HuH-7.5 (cell line): ENCODE results near the gene LPAR4.
"Not testable (repeated sequence)": the region's sequence is repeated elsewhere in the genome, so short reads cannot be mapped to it uniquely, and the experiment has no call there.

Experiments
- DNase-seq: peaks from one replicate; pipeline ENCODE4 v3.0.0; 2011; ENCODE audit warnings: low spot score

Gene LPAR4, protein sequence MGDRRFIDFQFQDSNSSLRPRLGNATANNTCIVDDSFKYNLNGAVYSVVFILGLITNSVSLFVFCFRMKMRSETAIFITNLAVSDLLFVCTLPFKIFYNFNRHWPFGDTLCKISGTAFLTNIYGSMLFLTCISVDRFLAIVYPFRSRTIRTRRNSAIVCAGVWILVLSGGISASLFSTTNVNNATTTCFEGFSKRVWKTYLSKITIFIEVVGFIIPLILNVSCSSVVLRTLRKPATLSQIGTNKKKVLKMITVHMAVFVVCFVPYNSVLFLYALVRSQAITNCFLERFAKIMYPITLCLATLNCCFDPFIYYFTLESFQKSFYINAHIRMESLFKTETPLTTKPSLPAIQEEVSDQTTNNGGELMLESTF

DNA sequence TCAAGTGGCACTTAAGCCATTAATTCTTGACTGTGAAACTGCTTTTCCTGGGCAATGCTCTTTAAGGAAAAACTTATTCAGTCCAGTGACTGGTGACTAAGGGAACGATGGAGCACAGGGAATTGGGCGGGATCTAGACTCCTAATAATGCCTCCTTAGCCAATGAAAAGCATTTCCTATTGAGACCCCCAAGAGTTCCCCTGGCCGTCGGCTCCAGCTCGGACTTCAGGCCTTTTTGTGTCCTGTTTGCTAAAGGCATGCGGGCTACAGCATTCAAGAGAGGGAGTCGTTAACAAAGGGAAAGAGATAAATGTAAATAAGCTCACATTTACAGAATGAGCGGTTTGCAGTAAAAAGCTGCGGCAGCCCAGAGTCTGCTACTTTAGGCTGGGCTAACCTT, at the start of gene LPAR4:
LPAR4 (plus strand) TSS at position 232 of the 400 bp plus-strand sequence. CDS start 7,150 bp downstream, outside the sequence.
- no peak for DNase-seq

DNA sequence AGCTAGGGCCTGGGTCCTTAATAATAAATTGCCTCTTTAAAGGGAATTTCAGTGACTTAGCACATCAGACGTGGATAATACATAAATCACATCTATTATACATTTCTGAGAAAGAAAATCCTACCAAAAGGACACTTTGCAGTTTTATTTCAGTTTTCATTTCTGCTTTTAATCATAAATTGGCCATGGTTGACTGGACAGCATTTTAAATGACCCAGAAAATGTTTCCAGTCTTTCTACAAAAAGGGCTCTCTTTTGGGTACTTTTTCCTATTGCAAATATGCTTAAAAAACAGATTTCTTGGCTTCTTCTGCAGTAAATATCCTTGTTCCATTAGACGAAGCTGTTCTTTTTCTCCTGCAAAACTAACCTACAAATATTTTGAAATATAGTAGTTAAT, 41.4 kb upstream of the LPAR4 start:
- no peak for DNase-seq

DNA sequence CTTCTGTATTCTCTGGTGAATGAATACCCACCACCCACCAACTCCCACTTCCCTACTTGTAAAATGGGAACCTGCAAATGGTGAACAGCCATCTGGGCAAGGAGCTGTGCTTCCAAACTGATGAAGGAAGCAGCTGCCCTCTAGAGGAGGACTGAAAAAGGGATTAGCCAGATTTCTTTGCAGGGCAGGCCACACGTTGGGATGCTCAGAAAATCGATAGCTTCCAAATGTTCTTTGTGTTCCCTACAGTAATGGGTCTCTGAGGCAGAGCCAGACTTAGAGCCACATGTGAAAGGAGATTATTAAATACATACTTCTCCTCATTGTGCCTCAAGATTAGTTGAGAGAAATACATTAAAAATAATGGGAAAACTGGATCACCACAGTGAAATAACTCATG, 39.3 kb upstream of the LPAR4 start:
- DNase-seq: no peak

DNA sequence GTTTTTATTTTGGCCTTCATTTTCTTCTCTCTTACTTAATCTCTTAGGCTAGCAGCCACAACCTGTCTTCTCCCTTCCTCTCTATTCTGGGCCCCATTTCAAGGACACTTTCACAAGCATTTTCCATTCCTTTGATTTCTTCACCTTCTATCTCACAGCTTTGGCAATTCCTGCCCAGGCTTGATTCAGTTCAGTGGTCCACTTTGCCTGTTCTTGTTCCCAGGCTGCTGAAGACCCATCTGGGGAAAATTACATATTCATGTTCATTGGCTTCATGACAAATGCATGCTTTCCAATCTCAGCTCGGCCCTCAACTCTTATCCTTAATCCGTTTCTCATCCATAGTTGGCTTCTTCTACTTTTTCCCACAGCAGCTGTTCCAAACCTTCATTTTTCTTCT, 38.7 kb upstream of the LPAR4 start:
- no peak for DNase-seq

DNA sequence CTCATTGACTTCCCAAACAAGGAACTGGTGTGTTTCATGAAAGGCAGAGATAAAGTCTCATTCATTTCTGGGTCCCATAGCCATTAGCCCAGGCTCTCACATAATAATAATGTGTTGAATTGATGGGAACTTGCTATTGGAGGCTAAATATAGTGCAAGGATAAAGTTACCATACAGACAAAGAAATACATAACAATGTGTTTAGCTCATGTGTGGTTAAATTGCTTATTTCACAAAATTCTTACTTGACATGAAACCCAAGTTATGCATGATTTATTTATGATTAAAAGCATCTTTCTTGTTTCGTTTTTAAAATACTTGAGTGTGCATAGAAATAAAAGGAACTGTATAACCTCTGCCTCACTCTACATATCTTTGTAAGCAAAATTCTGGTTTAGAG, 37.3 kb upstream of the LPAR4 start:
- no peak for DNase-seq

DNA sequence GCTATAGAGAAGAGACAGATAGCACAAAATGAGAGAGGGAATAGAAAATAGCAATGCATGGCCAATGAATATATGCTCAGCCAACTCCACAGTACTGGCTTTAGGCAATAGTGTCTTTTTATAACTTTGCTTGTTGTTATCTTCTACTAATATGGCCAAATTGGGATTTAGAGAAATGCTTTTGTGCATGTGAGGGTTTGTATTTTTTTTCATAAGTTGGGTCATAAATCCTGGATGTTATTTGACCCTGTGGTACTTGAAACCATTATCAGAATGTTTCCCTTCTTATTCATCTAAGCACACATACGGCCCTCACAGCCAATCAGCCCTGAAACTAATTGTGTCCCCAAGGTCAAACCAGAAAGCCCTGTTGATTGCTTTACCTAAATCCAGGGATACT, 35.2 kb upstream of the LPAR4 start:
- no peak for DNase-seq

DNA sequence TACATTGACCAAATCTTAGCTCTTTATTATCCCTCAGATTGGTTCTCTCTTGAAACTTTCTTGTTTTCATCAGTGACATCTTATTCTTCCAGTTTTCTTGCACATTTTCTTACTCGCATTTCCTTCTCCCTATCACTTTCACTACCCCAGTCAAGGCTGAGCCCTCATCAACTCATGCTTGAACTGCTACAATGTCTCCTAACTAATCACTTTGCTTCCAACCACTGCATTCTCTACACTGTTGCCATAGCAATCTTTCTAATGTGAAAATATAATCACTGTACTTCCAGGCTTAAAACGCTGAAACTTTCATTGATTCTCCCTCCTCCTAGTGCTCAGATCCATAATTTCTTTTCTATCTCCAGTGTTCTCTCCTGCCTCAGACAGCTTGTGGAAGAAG, 22.2 kb upstream of the LPAR4 start:
- no peak for DNase-seq

DNA sequence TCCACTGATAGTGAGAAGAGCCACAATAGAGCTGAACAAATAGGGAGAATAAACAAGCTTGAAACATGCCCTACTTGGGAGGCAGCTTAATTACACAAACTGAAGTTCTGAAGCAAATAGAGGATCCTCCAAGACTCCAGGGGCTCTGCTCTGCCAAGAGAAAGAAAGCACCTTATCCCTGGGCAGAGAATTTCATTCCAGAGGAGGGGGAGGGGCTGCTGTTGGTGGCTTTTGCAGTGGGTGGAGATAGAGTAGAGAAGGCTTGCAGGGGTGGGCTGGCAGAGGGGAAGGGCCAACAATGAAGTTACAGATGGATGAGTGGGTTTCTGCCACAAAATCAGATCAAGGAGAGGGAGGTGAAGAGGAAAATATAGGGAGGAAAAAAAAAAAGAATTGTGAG, 1.0 kb upstream of the LPAR4 start:
- DNase-seq: no peak

DNA sequence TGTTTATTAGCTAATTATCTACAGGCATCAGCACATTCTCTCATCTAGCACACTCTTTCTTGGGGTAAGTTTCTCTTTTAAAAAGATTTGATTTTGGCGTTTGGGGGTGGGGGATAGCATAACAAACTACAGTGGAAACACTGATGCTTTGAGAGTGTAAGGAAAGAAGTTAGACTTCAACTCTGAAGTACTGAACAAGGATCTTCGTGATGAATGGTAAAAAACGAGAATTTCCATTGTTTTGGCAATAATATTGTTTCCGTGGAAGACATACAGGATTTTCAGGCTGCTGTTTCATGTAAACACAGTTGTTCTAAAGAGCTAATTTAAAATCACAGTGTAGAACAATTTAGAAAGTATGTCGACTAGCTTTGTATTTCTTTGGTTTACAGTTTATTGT, 451 bp downstream of the LPAR4 start:
- DNase-seq: no peak

DNA sequence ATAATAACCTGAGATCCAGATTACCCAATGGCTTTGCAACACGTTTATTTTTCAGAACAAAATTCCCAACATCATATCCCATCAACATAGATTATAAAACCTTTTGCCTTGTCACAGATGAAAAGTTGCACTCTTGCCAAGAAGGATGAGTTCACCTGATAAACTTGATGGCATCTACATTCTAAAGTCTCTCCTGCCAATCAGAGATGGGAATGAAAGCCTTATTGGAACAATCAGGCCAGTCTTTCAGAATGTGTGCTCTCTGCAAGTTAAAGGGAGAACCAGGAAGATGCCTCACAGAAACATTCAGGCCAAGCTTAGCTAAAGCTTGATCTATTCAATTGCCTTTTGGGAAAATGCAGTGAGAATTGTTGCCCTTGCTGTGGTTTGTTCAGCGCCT, 1.3 kb downstream of the LPAR4 start:
- DNase-seq: no peak

DNA sequence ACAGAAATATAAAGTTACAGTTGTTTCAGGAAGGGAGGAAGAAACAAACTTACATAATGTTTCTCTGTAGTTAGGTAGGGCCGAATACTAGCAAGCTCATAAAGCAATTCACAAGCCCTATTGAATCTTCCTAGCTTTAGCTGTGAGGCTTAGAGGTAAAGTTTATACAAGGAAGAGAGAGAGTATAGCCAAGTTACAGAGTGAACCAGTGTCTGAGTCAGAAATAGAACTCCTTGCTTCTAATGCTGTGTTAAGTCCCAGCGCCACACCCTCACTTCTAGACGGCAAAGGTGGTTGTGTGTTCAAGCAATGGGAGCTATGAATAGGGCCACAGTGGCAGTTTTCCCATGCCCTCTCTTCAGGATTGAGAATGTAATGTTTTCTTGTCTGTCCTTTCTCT, 6.1 kb downstream of the LPAR4 start:
- DNase-seq: no peak

DNA sequence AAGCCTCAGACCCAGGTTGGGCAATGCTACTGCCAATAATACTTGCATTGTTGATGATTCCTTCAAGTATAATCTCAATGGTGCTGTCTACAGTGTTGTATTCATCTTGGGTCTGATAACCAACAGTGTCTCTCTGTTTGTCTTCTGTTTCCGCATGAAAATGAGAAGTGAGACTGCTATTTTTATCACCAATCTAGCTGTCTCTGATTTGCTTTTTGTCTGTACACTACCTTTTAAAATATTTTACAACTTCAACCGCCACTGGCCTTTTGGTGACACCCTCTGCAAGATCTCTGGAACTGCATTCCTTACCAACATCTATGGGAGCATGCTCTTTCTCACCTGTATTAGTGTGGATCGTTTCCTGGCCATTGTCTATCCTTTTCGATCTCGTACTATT, 7.4 kb downstream of the LPAR4 start:
- no peak for DNase-seq

DNA sequence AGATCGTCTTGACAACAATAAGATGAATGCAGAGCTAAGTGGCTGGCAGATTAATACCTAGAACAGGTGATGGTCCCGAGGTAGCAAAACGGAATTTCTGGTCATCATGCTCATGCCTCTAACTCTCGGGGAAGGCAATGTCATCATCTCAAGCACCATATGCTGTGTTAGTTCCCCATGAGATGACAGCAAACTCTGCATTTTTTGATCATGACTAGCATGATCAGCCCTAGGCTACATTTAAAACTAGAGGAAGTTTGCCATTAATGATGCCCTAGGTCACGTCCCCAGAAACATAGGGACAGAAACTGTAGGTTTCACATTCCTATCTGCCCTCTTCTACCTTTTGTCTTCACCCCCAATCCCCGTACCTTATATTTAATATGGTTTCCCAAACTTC, 11.6 kb downstream of the LPAR4 start:
- DNase-seq: no peak

DNA sequence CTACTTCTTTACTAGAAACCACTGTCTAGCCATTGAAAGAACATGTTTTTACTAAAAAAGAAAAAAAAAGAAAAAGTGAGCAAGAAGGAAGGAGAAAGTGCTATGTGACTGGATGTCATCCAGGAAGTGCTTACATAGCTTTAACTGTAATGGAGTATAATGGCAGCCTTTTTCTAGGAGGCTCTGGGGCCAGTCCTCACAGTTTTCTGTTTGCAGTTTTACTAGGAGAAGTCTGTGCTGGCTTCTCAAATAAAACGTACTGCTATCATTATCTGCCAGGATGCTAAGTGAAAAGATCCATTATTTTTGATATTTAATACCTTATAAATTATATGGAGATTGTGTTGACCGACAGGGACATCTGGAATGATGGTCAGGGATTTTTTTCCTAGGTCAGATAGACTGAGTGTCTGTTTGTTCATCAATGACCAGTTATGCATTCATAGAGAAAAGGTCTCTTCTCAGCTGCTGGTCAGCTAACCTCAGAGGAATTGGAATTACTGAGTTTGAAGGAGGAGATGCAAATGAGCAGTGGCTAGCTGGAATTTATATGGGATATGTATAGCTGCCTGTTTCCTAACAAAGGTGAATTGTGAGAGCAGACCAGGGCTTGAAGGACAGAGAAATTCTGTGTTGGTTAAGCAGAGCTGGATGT, 21.7 kb downstream of the LPAR4 start:
- no peak for DNase-seq

DNA sequence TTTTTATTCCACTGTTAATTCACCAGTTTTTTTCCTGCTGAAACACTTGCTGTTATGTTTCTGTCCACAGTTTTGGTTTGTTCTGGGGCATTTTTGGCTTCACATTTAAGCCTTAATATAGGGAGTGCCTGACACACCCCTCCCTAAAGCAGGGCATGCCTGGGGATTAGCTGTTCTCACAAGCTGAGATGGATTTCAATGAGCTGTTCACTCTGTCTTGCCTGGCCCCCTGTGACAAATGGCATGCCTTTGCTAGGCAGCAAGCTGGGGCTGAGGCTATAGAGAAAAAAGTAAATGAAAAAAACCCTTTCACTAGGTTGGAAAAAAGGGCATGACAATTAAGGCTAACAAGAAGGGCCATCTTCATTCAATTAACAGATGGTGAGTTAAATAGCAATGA, 22.4 kb downstream of the LPAR4 start:
- no peak for DNase-seq

DNA sequence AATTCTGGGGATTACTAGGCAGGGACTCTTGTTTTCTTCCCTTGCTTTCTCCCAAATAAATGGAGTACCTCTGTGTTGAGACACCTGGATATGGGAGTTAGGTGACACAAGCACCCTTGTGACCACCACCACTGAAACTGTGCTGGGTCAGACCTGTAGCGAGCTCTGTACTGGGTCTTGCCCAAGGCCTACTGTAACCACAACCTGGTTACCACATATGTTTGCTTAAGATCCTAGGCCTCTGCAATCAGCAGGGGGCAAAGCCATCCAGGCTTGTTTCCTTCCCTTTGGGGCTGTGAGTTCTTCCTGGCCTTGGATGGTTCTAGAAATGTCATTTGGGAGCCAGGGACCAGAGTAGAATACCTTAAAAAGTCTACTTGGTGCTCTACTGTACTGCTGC, 49.4 kb downstream of the LPAR4 start:
- DNase-seq: no peak

DNA sequence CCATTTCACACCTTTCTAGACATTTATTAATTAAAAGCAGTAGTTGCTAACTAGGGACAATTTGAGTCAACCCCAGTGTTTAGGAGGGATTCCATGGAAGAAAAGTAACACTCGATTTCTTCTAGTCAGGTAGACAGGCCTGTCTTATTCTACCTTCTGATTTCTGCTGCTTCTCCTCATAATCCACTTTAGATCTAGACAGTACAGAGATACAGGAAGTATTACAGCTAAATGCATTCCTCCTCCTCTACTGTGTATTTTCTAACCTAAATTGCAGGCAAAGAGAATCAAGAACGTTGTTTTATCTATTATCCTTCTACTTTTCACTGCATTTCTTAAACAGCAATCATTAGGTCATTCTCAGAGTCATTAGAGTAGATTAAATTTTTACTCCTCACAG, 52.6 kb downstream of the LPAR4 start:
- no peak for DNase-seq

DNA sequence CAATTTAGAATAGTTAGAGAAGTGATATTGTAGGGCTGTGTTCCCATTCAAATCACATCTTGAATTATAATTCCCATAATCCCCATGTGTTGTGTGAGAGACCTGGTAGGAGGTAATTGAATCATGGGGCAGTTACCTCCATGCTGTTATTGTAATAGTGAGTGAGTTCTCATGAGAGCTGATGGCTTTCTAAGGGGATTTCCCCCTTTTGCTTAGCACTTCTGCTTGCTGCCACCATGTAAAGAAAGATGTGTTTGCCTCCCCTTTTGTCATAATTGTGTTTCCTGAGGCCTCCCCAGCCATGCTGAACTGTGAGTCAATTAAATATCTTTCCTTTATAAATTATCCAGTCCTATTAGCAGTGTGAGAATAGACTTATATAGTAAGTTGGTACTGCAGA, 53.2 kb downstream of the LPAR4 start:
- DNase-seq: no peak

DNA sequence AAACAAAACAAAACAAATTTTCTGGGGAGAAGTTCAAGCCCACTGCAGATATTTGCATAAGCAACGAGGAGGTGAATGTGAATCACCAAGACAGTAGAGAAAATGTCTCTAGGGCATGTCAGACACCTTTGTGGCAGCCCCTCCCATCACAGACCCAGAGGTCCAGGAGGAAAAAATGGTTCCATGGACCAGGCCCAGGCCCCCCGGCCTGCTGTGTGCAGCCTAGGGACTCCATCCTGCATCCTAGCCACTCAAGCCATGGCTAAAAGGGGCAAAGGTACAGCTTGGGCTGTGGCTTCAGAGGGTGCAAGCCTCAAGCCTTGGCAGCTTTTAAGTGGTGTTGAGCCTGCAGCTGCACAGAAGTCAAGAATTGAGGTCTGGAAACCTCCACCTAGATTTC, 54.0 kb downstream of the LPAR4 start:
- DNase-seq: no peak

DNA sequence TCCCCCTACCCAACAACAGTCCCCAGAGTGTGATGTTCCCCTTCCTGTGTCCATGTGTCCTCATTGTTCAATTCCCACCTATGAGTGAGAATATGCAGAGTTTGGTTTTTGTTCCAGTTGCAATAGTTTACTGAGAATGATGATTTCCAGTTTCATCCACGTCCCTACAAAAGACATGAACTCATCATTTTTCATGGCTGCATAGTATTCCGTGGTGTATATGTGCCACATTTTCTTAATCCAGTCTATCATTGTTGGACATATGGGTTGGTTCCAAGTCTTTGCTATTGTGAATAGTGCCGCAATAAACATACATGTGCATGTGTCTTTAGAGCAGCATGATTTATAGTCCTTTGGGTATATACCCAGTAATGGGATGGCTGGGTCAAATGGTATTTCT, 55.0 kb downstream of the LPAR4 start:
- not testable (repeated sequence) for DNase-seq
